HL-60 (cell line): ENCODE measurements around the gene ABCG8.

Source experiments
- DNase-seq, 2 experiments: peaks; one replicate each; pipeline ENCODE4 v3.0.0-alpha.2; 2010 to 2020; ENCODE audit warnings: low read depth in 1 of 2, low spot score in 1 of 2
- H3K27ac ChIP-seq: fragments of 250-450 bp; sonication (Bioruptor Pico); replicated peaks from 2 replicates; pipeline ENCODE4 v1.5.1; 2020; ENCODE audit warnings: mild to moderate bottlenecking, moderate library complexity
- H3K27me3 ChIP-seq: fragments of 250-450 bp; sonication (Bioruptor Pico); 2 replicates; pipeline ENCODE4 v1.5.1; 2021; ENCODE audit warnings: mild to moderate bottlenecking, moderate library complexity; ENCODE audit not compliant: insufficient read depth, poor library complexity, severe bottlenecking
- H3K4me3 ChIP-seq: replicated peaks from 2 replicates; pipeline ENCODE4 v1.5.1; 2011; ENCODE audit warnings: mild to moderate bottlenecking, control low read depth, low read length; ENCODE audit not compliant: insufficient read depth
- CTCF ChIP-seq: IDR thresholded peaks from one replicate; pipeline ENCODE4 v1.5.1; 2011; ENCODE audit warnings: low read length, control low read depth, inconsistent platforms; ENCODE audit not compliant: insufficient read depth
- GABPA ChIP-seq: IDR thresholded peaks from 2 replicates; pipeline ENCODE4 v1.6.1; 2012; ENCODE audit warnings: low read depth
- POLR2AphosphoS5 ChIP-seq: IDR thresholded peaks from 2 replicates; pipeline ENCODE4 v1.6.1; 2012; ENCODE audit warnings: low read depth
- REST ChIP-seq: IDR thresholded peaks from 2 replicates; pipeline ENCODE4 v1.6.1; 2012; ENCODE audit warnings: low read depth; ENCODE audit not compliant: insufficient replicate concordance
- SPI1 ChIP-seq: IDR thresholded peaks from 2 replicates; pipeline ENCODE4 v1.6.1; 2012; ENCODE audit warnings: low read depth, mild to moderate bottlenecking, borderline replicate concordance

ABCG8 gene

DNA sequence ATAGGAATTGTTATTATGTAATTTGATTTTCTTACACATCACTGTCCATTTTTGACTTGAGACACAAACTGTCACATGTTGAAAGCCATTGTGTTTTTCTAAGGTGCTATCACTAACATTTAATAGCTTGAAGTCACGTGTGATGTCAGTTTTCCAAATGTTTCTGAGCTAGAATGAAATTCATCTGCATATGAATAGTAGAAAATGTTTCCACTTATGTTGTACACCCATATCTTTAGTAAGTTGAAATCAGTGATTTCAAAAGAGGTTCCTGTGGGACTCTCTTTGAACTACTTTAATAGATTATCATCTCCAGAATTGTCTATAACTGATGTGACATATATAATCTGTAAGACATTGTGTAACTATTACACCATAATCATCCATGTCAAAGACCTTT is 27.9 kb upstream of the ABCG8 start:
- Histone ChIP-seq H3K27ac (no peak overlapping the region), H3K4me3 (no peak overlapping the region), H3K27me3 (no peaks in the 10 kb centered on the region)
- TF ChIP-seq REST: no peak
- no peak for TF ChIP-seq CTCF
- TF ChIP-seq GABPA: no peak
- no peak for TF ChIP-seq SPI1
- TF ChIP-seq POLR2AphosphoS5: no peak
- DNase-seq: no peak

DNA sequence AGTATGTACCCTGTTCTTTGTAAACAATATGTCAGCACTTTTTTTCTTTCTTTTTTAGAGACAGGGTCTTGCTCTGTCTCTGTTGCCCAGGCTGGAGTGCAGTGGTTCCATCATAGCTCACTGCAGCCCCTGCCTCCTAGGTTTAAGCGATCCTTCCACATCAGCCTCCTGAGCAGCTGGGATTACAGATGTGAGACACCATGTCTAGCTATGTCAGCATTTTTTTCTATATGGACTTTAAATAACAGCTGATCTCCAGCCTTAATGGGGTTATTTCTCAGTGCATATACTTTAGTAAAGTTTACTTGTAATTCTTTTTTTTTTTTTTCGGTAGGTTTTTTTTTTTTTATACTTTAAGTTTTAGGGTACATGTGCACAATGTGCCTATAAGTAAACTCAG is 26.8 kb upstream of the ABCG8 start:
- no peak overlapping the region for H3K27ac ChIP-seq
- TF ChIP-seq SPI1: no peak
- no peak for TF ChIP-seq POLR2AphosphoS5
- no peak for TF ChIP-seq REST
- no peak for TF ChIP-seq GABPA
- no peak for TF ChIP-seq CTCF
- DNase-seq: no peak
- H3K27me3 ChIP-seq: no peaks in the 10 kb centered on the region
- no peak overlapping the region for H3K4me3 ChIP-seq

GRCh38 chr2:43812947-43813346 is 25.8 kb upstream of the ABCG8 start:
- no peak overlapping the region for H3K4me3 ChIP-seq
- no peak for DNase-seq
- H3K27ac ChIP-seq: no peak overlapping the region
- no peaks in the 10 kb centered on the region for H3K27me3 ChIP-seq
- TF ChIP-seq REST: no peak
- TF ChIP-seq POLR2AphosphoS5: no peak
- TF ChIP-seq GABPA: no peak
- no peak for TF ChIP-seq SPI1
- no peak for TF ChIP-seq CTCF
